Epithelial cell of proximal tubule (primary cell): Measurements from ENCODE around the gene RGS7. TPM values are rescaled to one million over a fixed set of nuclear protein-coding genes. Genes with fewer than 3 reads are reported as not detected.

Experiments used
- DNase-seq: peaks from one replicate; pipeline ENCODE4 v3.0.0-alpha.2; 2011; ENCODE audit warnings: low read depth
- H3K4me3 ChIP-seq: 2 replicates; pipeline ENCODE4 v1.5.1; 2011; ENCODE audit warnings: low read depth, mild to moderate bottlenecking, low read length
- CTCF ChIP-seq: conservative IDR thresholded peaks from 2 replicates; pipeline ENCODE4 v1.5.1; 2012; ENCODE audit warnings: low read depth, mild to moderate bottlenecking, low read length
- total RNA-seq: library from RNA; depleted of rRNA; stranded (reverse); fragments of >200 nt; gene quantifications from 2 replicates; pipeline ENCODE4 v1.2.3, GENCODE V29; 2015

Gene RGS7
- total RNA-seq, 1 donor from 2014 or later, result 0.06 TPM

- H3K4me3 ChIP-seq, result no peak overlapping the region
- no peak for DNase-seq
- no peak for TF ChIP-seq CTCF
Observed at GRCh38 chr1:241139047-241139446, 218.0 kb downstream of the RGS7 start.

- H3K4me3 ChIP-seq, result no peak overlapping the region
- TF ChIP-seq CTCF, result no peak
- DNase-seq, result no peak
Observed at GRCh38 chr1:241138248-241138647, 218.8 kb downstream of the RGS7 start.

- no peak overlapping the region for H3K4me3 ChIP-seq
- no peak for DNase-seq
- no peak for TF ChIP-seq CTCF
Observed at GRCh38 chr1:241136389-241136788, 220.6 kb downstream of the RGS7 start.

- TF ChIP-seq CTCF, result no peak
- no peak for DNase-seq
- no peak overlapping the region for H3K4me3 ChIP-seq
Observed at GRCh38 chr1:241131636-241132194, 225.3 kb downstream of the RGS7 start.

- no peak overlapping the region for H3K4me3 ChIP-seq
- no peak for DNase-seq
- TF ChIP-seq CTCF, result no peak
Observed at GRCh38 chr1:241130881-241131280, 226.1 kb downstream of the RGS7 start.

- TF ChIP-seq CTCF, result no peak
- no peak overlapping the region for H3K4me3 ChIP-seq
- DNase-seq, result no peak
Observed at GRCh38 chr1:241129207-241129960, 227.6 kb downstream of the RGS7 start.

- no peak for DNase-seq
- TF ChIP-seq CTCF, result no peak
- H3K4me3 ChIP-seq, result no peak overlapping the region
Observed at GRCh38 chr1:241125286-241125685, 231.7 kb downstream of the RGS7 start.
